Osteocyte (in vitro differentiated cells): ENCODE measurements around the gene GLRX2. TPM values are rescaled to one million over a fixed set of nuclear protein-coding genes. Genes with fewer than 3 reads are reported as not detected.

Experiments used
- DNase-seq: peaks from one replicate; pipeline ENCODE4 v3.0.0; 2021; ENCODE audit warnings: mixed read lengths; ENCODE audit not compliant: unreplicated experiment; ENCODE audit errors: extremely low spot score
- H3K27ac Mint-ChIP-seq: one replicate; pipeline ENCODE4 v1.8.0; 2021; ENCODE audit warnings: mild to moderate bottlenecking, mixed read lengths; ENCODE audit not compliant: unreplicated experiment
- H3K27me3 Mint-ChIP-seq: one replicate; pipeline ENCODE4 v1.8.0; 2021; ENCODE audit warnings: mixed read lengths; ENCODE audit not compliant: unreplicated experiment
- H3K36me3 Mint-ChIP-seq: one replicate; pipeline ENCODE4 v1.8.0; 2021; ENCODE audit warnings: mixed read lengths; ENCODE audit not compliant: unreplicated experiment
- H3K4me1 Mint-ChIP-seq: one replicate; pipeline ENCODE4 v1.8.0; 2021; ENCODE audit warnings: mixed read lengths; ENCODE audit not compliant: unreplicated experiment
- H3K4me3 Mint-ChIP-seq: one replicate; pipeline ENCODE4 v1.8.0; 2021; ENCODE audit warnings: mild to moderate bottlenecking, moderate library complexity, mixed read lengths; ENCODE audit not compliant: unreplicated experiment
- H3K9me3 Mint-ChIP-seq: one replicate; pipeline ENCODE4 v1.8.0; 2021; ENCODE audit warnings: mixed read lengths; ENCODE audit not compliant: unreplicated experiment
- CTCF ChIP-seq: fragments of 200-600 bp; sonication (generic); IDR thresholded peaks from 2 replicates; pipeline ENCODE4 v1.5.0; 2021; ENCODE audit warnings: antibody characterized with exemption, mild to moderate bottlenecking, moderate library complexity
- total RNA-seq: library from RNA; stranded (reverse); gene quantifications from 2 replicates; pipeline ENCODE4 v1.2.1, GENCODE V29; 2021

The GLRX2 gene
- total RNA-seq, 1 donor from 2014 or later: 24.3 TPM

DNA sequence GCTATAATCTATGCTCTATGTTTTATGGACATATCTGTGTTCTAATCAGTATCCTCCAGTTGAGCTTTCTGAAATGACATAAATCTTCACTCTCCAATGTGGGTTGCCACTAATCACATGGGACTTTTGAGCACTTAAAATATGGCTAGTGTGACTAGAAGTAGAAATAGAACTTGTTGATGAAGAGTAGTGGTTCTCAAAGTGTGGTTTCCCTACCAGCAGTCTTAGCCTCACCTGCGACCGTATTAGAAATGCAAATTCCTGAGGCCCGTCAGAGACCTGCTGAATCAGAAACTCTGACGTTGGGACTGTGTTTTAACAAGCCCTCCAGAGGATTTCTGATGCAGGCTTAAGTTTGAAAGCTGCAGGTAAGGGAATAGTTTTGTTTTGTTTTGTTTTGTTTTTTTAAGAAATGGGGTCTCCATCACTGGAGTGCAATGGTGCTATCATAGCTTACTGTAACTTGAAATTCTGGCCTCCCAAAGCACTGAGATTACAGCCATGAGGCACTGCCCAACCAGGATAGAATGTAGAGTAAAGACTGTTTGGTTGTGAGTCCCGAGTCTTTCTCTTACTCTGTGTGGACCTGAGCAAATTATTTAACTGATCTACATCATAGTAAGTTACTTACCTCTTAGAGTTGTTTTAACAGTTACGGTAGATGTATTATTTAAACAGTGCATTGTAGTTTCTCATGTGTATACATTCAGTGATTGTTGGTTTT, 21.7 kb downstream of the GLRX2 start:
- Mint-ChIP-seq H3K36me3 (peaks cover 48% of the 10 kb centered on the region), H3K9me3 (peaks cover 3% of the 10 kb centered on the region), H3K27ac (no peak overlapping the region), H3K4me1 (peaks cover 15% of the 10 kb centered on the region), H3K27me3 (no peaks in the 10 kb centered on the region), H3K4me3 (no peak overlapping the region)
- no peak for TF ChIP-seq CTCF
- no peak for DNase-seq

DNA sequence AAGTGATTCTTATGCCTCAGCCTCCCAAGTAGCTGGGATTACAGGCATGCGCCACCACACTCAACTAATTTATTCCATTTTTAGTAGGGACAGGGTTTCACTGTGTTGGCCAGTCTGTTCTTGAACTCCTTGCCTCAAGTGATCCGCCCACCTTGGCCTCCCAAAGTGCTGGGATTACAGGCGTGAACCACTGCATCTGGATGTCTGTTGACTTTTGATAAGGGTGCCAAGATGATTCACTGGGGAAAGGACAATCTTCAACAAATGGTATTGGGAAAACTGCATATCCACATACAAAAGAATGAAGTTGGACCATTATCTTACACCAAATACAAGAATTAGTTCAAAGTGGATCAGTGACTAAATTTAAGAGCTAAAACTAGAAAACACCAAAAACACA, 26.0 kb downstream of the GLRX2 start:
- Mint-ChIP-seq H3K9me3 (peaks cover 12% of the 10 kb centered on the region), H3K27ac (no peak overlapping the region), H3K36me3 (peaks cover 54% of the 10 kb centered on the region), H3K4me3 (no peak overlapping the region), H3K27me3 (no peaks in the 10 kb centered on the region), H3K4me1 (no peaks in the 10 kb centered on the region)
- no peak for DNase-seq
- no peak for TF ChIP-seq CTCF

DNA sequence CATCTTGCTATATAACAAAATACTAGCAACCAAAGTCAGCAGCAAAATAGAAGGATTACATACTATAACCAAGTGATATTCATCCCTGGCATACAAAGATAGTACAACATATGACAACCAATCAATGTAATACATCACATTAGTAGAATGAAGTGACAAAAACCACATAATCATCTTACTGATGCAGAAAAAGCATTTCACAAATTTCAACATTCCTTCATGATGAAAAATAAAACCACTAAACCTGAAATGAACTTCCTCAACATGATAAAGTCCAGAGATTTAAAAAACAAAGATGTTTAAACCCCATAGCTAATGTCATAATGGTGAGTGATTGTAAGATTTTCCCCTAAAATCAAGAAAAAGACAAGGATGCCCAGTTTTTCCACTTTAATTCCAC, 27.2 kb downstream of the GLRX2 start:
- DNase-seq: no peak
- Mint-ChIP-seq H3K36me3 (peaks cover 45% of the 10 kb centered on the region), H3K27me3 (no peaks in the 10 kb centered on the region)

GRCh38 chr1:193070942-193071341, 34.3 kb downstream of the GLRX2 start:
- H3K27me3 Mint-ChIP-seq: no peaks in the 10 kb centered on the region
- H3K36me3 Mint-ChIP-seq: peaks cover 7% of the 10 kb centered on the region
- H3K4me3 Mint-ChIP-seq: no peak overlapping the region
- H3K4me1 Mint-ChIP-seq: peaks cover 19% of the 10 kb centered on the region
- DNase-seq: no peak
- no peak for TF ChIP-seq CTCF
- no peaks in the 10 kb centered on the region for H3K9me3 Mint-ChIP-seq
- peak overlapping the region; percentile 62 for H3K27ac Mint-ChIP-seq

More for the DNA sequence above, 27.2 kb downstream of the GLRX2 start:
- Mint-ChIP-seq H3K4me3 (no peak overlapping the region), H3K27ac (no peak overlapping the region), H3K9me3 (peaks cover 12% of the 10 kb centered on the region), H3K4me1 (no peaks in the 10 kb centered on the region)
- no peak for TF ChIP-seq CTCF

DNA sequence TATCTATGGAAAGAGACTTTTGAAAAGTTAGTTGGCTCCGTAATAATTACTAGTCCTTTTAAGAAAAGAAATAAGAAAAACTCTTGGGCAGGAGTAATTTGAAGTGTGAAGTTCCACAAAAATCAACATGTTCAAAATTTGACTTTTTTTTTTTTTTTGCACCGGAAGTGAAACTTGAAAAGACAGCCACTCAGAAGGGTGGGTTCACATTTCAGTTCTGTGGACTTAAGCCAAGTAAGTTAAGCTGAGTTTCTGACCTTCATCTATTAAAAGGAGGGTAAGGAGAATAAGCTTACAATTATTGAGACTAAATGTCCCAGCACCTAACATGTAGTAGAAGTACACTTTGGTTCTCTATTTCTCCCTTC, 34.8 kb downstream of the GLRX2 start:
- Mint-ChIP-seq H3K27ac (peak overlapping the region; percentile 70), H3K36me3 (peaks cover 7% of the 10 kb centered on the region), H3K27me3 (no peaks in the 10 kb centered on the region), H3K4me1 (peaks cover 19% of the 10 kb centered on the region), H3K4me3 (peak overlapping the region; percentile 26), H3K9me3 (no peaks in the 10 kb centered on the region)
- no peak for DNase-seq
- TF ChIP-seq CTCF: no peak
